ENCODE data around the gene FUT9. TPM values are rescaled to one million over a fixed set of nuclear protein-coding genes. Genes with fewer than 3 reads are reported as not detected.

The FUT9 gene
- under 0.01 TPM for total RNA-seq

DNA sequence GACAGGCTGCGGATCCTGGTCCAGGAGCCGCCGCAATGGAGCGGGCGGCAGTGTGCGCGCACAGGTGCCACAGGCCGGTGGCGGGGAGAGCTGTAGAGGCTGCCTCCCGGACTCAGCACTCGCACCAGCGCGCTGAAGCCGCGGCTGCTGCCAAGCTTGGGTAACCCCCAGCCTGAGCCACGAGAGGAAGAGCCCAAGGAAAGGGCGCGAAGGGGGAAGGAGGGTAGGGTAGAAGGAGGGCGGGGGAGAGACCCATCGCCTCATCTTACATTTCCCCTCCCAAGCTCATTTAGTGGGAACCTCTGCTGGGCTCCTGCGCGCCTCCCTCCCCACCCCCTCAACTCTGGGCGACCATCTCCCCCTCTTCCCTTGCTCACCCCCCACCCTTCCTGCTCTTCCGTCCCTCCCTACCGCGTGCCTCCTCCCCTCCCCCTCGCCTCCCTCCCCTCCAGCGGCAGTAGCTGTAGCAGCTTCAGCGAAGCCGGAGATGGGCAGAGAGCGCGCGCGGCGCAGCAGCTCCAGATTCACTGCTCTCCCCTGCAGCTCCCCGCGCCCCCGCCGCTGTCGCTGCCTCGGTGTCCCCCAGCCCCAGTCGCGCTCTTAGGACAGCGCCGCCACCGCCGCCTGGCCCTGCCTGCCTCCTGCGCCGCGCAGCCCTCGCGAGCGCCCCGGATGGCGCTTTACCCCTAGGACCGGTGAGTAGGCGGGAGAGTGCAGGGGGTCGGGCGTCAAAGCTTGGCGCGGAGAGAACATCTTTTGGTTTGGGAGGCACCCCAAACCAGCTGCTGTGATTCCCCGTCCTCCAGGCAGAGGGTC, at the start of gene FUT9:
TSS of gene FUT9 (plus strand) at position 457 of the 816 bp plus-strand sequence. CDS start 187,182 bp downstream, outside the sequence.
- H3K27me3 ChIP-seq (ENCODE audit: insufficient read depth, low read length) = peaks cover 20% of the 10 kb centered on the region
- no peak within 1 kb of the TSS for H3K4me3 ChIP-seq (ENCODE audit: low read length)
- H3K9me3 ChIP-seq (ENCODE audit: low read depth, low read length) = no peaks in the 10 kb centered on the region
- no peaks in the 10 kb centered on the region for H3K4me1 ChIP-seq (ENCODE audit: insufficient read depth, low read length)

- Histone ChIP-seq H3K4me3 (ENCODE audit: low read length) (no peak overlapping the region), H3K4me1 (ENCODE audit: insufficient read depth, low read length) (no peaks in the 10 kb centered on the region), H3K9me3 (ENCODE audit: low read depth, low read length) (peaks cover 11% of the 10 kb centered on the region), H3K27me3 (ENCODE audit: insufficient read depth, low read length) (no peaks in the 10 kb centered on the region)
These were observed 48.2 kb upstream of the FUT9 start for GRCh38 chr6:95967594-95967993.

GRCh38 chr6:95973976-95974375, 41.8 kb upstream of the FUT9 start:
- no peaks in the 10 kb centered on the region for H3K4me1 ChIP-seq (ENCODE audit: insufficient read depth, low read length)
- H3K27me3 ChIP-seq (ENCODE audit: insufficient read depth, low read length) = no peaks in the 10 kb centered on the region
- H3K9me3 ChIP-seq (ENCODE audit: low read depth, low read length) = peaks cover 7% of the 10 kb centered on the region
- H3K4me3 ChIP-seq (ENCODE audit: low read length) = no peak overlapping the region

DNA sequence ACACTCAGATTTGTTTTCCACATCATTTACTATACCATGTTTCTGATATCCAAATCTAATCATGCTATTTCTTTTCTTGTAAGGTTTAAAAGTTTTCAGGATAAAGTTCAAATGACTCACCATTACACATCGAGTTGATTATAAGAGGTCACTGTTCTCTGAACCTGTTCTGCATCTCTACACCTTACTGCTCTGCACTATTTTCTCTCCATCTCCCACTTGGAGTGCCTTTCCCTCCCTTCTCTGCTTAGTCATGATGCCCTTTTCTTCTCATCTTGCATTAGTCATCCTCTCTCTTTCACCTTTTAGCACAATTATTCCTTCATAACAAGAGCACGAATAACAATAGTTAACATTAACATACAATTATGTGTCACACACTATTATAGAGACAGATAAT, 37.5 kb upstream of the FUT9 start:
- H3K4me3 ChIP-seq (ENCODE audit: low read length) = no peak overlapping the region
- H3K9me3 ChIP-seq (ENCODE audit: low read depth, low read length) = no peaks in the 10 kb centered on the region
- no peaks in the 10 kb centered on the region for H3K27me3 ChIP-seq (ENCODE audit: insufficient read depth, low read length)
- no peaks in the 10 kb centered on the region for H3K4me1 ChIP-seq (ENCODE audit: insufficient read depth, low read length)

GRCh38 chr6:95991906-95992305, 23.9 kb upstream of the FUT9 start:
- Histone ChIP-seq H3K27me3 (ENCODE audit: insufficient read depth, low read length) (no peaks in the 10 kb centered on the region), H3K4me3 (ENCODE audit: low read length) (no peak overlapping the region), H3K4me1 (ENCODE audit: insufficient read depth, low read length) (no peaks in the 10 kb centered on the region), H3K9me3 (ENCODE audit: low read depth, low read length) (peaks cover 16% of the 10 kb centered on the region)

DNA sequence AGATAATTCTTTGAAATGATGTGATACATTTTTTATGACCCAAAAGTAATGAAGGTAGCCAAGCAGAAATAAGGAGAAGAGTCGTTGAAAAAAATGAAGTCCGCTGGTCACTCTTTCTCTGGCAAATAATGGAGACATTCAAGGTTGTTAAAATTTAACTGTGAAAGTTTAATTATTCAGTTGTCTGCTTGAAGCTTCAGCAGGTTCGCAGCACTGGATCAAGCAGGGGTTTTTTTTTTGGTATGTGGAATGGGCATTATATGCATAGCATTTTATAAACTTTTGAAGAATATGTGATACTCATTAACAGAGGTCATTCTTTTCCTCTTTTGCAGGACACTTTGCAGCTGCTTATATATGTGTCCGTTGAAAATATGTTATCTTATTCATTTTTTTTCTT, 21.6 kb upstream of the FUT9 start:
- Histone ChIP-seq H3K4me1 (ENCODE audit: insufficient read depth, low read length) (no peaks in the 10 kb centered on the region), H3K9me3 (ENCODE audit: low read depth, low read length) (peaks cover 13% of the 10 kb centered on the region), H3K4me3 (ENCODE audit: low read length) (no peak overlapping the region), H3K27me3 (ENCODE audit: insufficient read depth, low read length) (no peaks in the 10 kb centered on the region)

DNA sequence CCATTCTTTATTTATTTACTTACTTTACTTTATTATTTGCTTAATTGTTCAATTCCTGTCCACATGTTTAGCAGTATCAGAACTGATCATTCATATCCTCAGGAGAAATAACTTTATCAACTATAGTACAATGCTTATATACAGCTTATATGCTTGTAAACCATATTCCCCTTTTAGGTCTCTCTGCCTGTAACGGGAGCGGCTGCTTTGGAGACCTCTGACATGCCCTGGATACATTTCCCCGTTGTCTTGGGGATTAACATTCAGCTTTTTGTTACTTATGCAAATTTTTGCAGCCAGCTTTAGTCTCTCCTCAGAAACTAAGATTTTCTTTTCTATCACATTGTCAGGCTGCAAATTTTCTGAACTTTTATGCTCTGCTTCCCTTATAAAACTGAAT, 17.6 kb upstream of the FUT9 start:
- no peaks in the 10 kb centered on the region for H3K27me3 ChIP-seq (ENCODE audit: insufficient read depth, low read length)
- H3K4me1 ChIP-seq (ENCODE audit: insufficient read depth, low read length) = no peaks in the 10 kb centered on the region
- H3K9me3 ChIP-seq (ENCODE audit: low read depth, low read length) = no peaks in the 10 kb centered on the region
- H3K4me3 ChIP-seq (ENCODE audit: low read length) = no peak overlapping the region

- Histone ChIP-seq H3K4me3 (ENCODE audit: low read length) (no peak overlapping the region), H3K4me1 (ENCODE audit: insufficient read depth, low read length) (no peaks in the 10 kb centered on the region), H3K9me3 (ENCODE audit: low read depth, low read length) (no peaks in the 10 kb centered on the region), H3K27me3 (ENCODE audit: insufficient read depth, low read length) (no peaks in the 10 kb centered on the region)
These were observed 13.7 kb upstream of the FUT9 start for GRCh38 chr6:96001891-96002575.

DNA sequence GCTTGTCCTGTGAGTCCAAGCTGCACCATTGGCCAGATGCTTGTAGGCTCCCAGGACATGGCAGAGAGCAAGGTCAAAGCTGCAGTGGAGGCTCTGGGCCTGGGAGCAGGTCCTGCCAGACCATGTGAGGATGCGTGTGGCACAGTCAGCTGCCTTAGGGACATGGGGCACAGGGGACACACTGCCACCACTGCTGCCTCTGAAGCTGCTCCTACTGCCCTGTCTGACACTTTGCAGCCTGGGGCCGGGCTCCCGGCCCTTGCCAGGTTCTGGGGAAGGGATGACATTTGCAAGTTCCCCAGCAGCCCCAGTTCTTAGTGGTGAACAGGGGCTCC, 13.2 kb upstream of the FUT9 start:
- Histone ChIP-seq H3K4me1 (ENCODE audit: insufficient read depth, low read length) (no peaks in the 10 kb centered on the region), H3K27me3 (ENCODE audit: insufficient read depth, low read length) (no peaks in the 10 kb centered on the region), H3K4me3 (ENCODE audit: low read length) (no peak overlapping the region)

DNA sequence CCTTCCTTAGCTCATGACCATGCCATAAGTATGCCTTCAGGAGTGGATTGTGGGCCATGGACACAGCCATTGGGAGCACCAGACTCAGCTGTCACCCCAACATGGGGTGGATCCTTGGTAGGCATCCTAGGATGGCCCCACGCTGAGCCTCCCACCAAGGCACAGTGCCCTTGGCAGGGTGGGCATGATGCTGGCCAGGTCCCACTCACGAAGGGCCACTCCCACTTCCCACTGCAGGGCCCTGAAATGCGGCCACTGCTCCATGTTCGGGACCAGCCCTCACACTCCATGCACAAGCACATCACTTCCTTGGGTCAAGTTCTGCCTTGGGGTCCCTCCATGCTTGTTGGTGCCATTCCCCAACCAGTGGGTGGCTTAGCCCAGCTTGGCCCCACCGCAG, 12.9 kb upstream of the FUT9 start:
- H3K27me3 ChIP-seq (ENCODE audit: insufficient read depth, low read length) = no peaks in the 10 kb centered on the region
- no peak overlapping the region for H3K4me3 ChIP-seq (ENCODE audit: low read length)
- H3K4me1 ChIP-seq (ENCODE audit: insufficient read depth, low read length) = no peaks in the 10 kb centered on the region
- H3K9me3 ChIP-seq (ENCODE audit: low read depth, low read length) = no peaks in the 10 kb centered on the region

More for the DNA sequence above, 13.2 kb upstream of the FUT9 start:
- H3K9me3 ChIP-seq (ENCODE audit: low read depth, low read length) = no peaks in the 10 kb centered on the region

DNA sequence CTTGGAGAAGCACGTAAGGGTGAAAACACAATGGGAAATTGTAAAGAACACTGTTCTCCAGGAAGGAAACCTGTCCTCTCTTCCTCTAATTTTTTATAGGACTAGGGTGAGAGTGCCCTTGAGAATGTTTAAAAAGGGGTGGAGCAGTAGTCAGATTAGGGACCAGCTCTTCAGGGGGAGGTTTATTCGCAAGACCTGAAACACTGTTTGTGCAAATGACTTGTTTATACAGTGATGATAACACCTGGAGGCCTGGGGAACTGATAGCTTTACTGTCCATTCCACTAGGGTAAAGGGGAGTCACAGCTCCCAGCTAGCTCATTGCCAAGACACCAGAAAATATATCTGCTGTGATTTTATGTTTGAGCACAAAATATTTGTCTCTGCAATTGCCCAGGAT, 8.1 kb upstream of the FUT9 start:
- H3K4me3 ChIP-seq (ENCODE audit: low read length) = no peak overlapping the region
- no peaks in the 10 kb centered on the region for H3K4me1 ChIP-seq (ENCODE audit: insufficient read depth, low read length)
- H3K27me3 ChIP-seq (ENCODE audit: insufficient read depth, low read length) = no peaks in the 10 kb centered on the region
- H3K9me3 ChIP-seq (ENCODE audit: low read depth, low read length) = no peaks in the 10 kb centered on the region

DNA sequence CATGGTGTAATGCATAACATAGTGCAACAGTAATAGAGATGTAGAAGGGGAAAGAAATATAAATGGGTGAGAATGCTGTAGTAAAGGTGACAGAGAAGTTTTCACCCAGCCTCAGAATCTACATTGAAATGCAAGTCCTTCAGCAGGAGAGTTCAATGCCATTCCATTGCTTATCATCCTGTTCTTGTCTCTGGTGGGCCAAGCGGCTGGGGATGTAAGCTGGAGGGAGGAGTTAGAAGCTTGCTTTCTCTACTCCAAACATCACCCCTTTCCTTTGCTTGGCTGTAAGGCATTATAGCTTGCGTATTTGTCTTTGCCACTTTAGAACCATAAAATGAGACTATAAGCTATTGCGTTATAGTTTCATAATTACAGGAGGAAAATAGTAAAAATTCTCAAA, 2.2 kb upstream of the FUT9 start:
- Histone ChIP-seq H3K4me3 (ENCODE audit: low read length) (no peak overlapping the region), H3K4me1 (ENCODE audit: insufficient read depth, low read length) (no peaks in the 10 kb centered on the region), H3K9me3 (ENCODE audit: low read depth, low read length) (no peaks in the 10 kb centered on the region), H3K27me3 (ENCODE audit: insufficient read depth, low read length) (peaks cover 20% of the 10 kb centered on the region)

GRCh38 chr6:96014846-96015517, 792 bp upstream of the FUT9 start:
- no peak overlapping the region for H3K4me3 ChIP-seq (ENCODE audit: low read length)
- no peaks in the 10 kb centered on the region for H3K9me3 ChIP-seq (ENCODE audit: low read depth, low read length)
- peaks cover 20% of the 10 kb centered on the region for H3K27me3 ChIP-seq (ENCODE audit: insufficient read depth, low read length)
- no peaks in the 10 kb centered on the region for H3K4me1 ChIP-seq (ENCODE audit: insufficient read depth, low read length)

DNA sequence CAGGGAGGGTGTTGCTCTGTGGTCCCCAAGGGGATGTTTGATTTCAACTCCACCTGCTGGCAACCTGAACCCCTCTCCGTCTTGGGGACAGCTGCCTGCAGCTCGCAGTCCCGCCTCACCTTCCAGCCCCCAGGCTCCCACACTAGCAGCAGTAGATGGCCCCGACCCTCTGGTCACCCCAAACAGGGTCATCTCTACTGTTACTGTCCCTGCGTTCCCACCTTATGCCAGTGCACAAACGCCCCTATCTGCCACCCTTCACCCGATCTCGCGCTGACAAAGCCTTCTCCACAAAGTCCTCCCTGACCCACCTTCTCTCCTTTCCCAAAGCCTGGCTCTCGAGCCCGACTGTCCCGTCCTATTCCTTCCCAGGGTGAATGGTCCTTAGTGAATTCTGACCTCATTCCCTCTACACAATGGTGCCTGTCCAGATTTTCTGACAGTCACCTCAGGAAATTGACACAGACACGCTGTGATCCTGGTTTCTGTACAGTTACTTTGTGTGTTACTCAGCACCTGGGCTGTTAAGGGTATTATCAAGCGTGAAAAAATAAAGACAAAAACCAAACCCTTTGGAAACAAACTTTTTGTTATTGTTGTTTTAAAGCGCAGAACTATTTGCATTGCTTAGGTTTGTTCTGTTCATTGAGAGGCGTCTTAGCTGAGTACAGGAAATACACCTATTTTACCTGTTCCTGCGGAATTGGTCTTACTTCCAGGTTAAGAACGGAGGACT, 728 bp downstream of the FUT9 start:
- Histone ChIP-seq H3K4me1 (ENCODE audit: insufficient read depth, low read length) (no peaks in the 10 kb centered on the region), H3K27me3 (ENCODE audit: insufficient read depth, low read length) (peaks cover 20% of the 10 kb centered on the region), H3K9me3 (ENCODE audit: low read depth, low read length) (no peaks in the 10 kb centered on the region), H3K4me3 (ENCODE audit: low read length) (no peak overlapping the region)

GRCh38 chr6:96017070-96017359, 1.2 kb downstream of the FUT9 start:
- peaks cover 20% of the 10 kb centered on the region for H3K27me3 ChIP-seq (ENCODE audit: insufficient read depth, low read length)
- H3K4me3 ChIP-seq (ENCODE audit: low read length) = no peak overlapping the region
- H3K9me3 ChIP-seq (ENCODE audit: low read depth, low read length) = no peaks in the 10 kb centered on the region
- H3K4me1 ChIP-seq (ENCODE audit: insufficient read depth, low read length) = no peaks in the 10 kb centered on the region
